Inferior parietal cortex (tissue), 1 donor: ENCODE results near the gene EMSY.
"Not testable (repeated sequence)": the region's sequence is repeated elsewhere in the genome, so short reads cannot be mapped to it uniquely, and the experiment has no call there.

Experiments
- DNase-seq: peaks from one replicate; pipeline ENCODE4 v3.0.0-alpha.2; 2016; ENCODE audit errors: extremely low spot score

EMSY gene

DNA sequence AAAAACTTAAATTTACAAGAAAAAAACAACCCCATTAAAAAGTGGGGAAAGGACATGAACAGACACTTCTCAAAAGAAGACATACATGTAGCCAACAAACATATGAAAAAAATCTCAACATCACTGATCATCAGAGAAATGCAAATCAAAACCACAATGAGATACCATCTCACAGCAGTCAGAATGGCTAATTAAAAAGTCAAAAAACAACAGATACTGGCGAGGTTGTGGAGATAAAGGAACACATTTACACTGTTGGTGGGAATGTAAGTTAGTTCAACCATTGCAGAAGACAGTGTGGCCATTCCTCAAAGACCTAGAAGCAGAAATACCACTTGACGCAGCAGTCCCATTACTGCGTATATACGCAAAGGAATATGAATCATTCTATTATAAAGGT, 150.3 kb downstream of the EMSY start:
- not testable (repeated sequence) for DNase-seq

DNA sequence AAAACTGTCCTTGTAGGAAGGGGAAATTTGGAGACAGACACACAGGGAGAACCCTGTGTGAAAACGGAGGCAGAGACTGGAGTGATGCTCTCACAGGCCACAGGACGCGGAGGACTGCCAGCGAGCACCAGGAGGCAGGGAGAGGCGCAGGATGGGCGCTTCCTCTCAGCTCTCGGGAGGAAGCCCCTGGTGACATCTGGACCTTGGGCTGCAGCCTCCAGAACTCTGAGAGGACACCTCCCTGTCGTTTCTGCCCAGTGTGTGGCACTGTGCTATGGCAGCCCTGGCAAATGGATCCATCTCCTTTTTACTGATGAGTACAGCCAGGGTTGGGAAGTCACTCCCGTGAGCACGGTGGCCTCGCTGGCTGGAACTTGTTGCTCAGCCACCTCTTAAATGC, 151.8 kb downstream of the EMSY start:
- no peak for DNase-seq

DNA sequence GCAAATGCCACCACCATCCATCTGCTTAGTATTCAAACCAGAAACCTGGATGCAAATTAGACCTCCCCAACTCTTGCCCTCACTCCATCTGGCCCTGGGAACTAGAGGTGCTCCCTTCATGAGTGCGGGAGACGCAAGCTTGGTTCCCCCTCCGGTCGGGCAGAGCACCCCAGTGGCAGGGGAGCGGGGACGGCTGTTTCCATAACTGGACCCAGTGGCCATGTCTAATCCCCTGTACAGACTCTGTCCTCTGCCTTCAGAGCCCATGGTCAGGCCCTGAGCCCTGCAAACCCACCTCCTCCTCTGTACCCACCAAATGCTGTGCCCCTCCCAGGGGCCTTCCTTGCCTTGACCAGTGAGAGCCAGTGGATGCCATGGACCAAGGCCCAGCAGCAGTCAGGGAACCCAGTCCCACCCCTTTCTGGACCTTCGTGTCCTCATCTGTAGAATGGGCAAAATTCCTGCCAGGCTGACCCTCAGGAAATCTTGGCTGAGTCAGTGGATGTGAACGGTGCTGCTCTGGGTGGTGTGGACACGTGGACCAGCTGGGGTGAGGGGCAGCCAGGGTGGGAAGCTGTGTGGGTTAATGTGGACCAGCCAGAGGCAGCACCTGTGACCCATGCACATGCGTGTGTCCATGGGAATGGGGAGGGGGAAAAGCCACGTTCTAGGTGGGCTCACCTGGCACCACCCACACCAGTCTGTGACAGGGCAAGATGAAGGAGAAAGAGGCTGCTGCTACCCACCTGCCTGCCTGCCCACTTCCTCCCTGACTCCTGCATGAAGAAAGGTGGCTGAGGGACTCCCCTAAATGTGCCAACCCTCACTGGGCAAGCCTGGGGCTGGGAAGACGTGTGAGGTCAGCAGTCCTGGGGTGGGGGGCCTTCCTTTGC, 153.0 kb downstream of the EMSY start:
- DNase-seq, result no peak

GRCh38 chr11:76598426-76598839, 153.6 kb downstream of the EMSY start:
- DNase-seq, result no peak

GRCh38 chr11:76599041-76600013, 154.5 kb downstream of the EMSY start:
- no peak for DNase-seq

- DNase-seq, result no peak
Observed at GRCh38 chr11:76600124-76600655, 155.4 kb downstream of the EMSY start.

DNA sequence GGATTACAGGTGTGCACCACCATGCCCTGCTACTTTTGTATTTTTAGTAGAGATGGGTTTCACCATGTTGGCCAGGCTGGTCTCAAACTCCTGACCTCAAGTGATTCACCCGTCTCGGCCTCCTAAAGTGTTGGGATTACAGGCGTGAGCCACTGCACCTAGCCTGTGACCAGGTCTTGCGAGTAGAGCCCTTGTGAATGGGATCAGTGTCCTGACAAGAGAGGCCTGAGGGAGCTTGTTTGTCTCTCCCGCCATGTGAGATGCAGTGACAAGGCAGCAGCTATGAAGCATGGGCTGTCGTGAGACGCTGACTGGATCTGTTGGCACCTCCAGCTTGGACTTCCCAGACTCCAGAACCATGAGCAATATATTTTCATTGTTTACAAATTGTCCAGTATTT, 156.5 kb downstream of the EMSY start:
- no peak for DNase-seq

DNA sequence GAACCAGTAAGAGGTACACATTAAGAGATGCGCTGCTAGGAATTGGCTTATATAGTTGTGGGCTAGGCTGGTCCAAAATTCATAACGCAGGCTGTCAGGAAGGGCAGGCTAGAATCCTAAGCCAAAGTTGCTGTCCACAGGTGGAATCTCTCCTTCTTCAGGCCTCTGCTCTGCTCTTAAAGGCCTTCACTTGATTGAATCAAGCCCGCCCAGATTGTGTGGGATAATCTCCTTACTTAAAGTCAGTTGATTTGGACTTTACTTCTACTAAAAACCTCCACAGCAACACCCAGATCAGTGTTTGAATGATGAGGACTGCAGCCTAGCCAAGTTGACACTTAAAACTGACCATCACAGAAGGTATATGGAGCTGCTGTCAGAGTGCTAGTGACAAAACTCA, 156.9 kb downstream of the EMSY start:
- no peak for DNase-seq

GRCh38 chr11:76602431-76602861, 157.6 kb downstream of the EMSY start:
- no peak for DNase-seq
